ENCODE measurements around the gene MGAT5.
"Not testable (repeated sequence)": the region's sequence is repeated elsewhere in the genome, so short reads cannot be mapped to it uniquely, and the experiment has no call there.

Gene MGAT5

DNA sequence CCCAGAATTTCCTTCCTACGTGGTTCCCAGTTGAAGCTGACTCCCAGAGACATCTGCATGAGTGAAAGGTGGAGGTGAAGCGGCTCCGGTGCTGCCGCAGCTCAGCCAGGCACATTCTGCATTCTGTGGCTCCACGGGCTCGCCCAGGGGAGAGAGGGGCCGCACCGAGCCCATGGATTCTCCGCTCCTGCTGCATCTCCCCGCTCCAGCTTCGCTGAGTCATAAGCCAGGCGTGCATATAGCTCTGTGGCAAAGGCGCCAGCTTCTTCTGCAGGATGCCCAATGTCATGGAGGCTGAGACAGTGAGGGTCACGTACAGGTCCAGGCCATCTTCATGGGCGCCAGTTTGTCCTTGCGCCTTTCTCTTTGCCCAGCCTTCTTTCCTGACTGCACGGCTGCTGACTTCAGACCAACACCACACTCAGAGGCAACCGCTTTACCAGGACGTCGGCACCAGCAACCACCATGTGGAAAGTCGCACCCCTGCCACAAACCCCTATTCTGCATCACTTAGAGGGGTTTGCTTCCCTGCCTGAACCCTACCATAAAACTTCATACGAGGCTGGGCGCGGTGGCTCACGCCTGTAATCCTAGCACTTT, 215.7 kb downstream of the MGAT5 start:
- no peak for DNase-seq (ENCODE audit: low spot score)

DNA sequence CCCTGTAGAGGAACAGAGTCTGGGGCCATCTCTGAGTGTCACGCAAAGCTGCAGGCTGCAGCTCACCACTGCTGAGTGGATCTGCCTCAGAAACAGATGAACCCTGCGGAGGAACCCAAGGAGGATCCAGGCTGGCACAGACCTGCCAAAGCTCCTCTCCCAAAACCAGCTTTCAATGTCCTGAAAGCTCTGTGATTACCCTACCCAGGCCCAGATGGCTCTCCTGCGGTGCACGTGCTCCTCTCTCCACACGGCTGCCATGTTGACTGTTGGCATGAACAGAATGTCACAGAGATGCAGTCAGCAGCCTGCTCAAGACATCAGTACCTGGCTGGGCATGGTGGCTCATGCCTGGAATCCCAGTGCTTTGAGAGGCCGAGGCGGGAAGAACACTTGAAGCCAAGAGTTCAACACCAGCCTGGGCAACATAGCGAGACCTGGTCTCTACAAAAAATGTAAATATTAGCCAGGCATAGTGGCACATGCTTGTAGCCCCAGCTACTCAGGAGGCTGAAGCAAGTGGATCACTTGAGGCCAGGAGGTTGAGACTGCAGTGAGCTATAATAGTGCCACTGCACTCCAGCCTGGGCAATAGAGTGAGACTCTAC, 216.8 kb downstream of the MGAT5 start:
- DNase-seq (ENCODE audit: low spot score): no peak

DNA sequence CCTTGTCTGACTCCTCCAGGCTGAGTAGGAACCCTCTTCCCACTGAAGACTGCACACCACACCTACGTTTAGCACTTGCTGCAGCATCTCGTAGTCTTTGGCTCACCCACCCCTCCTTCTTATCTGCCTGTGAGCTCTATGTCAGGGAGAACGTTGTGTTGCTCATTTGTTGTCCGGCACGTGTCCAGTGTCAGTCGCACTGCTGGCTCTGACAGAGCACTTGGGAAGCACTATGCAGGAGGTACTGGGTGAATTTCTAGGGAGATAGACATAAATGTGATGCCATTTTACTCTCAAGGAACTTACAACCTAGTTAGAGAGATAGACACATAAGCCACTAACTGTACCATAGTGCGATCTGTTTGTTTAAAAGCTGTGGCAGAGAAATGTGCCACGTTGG, 223.1 kb downstream of the MGAT5 start:
- DNase-seq (ENCODE audit: low spot score): not testable (repeated sequence)

DNA sequence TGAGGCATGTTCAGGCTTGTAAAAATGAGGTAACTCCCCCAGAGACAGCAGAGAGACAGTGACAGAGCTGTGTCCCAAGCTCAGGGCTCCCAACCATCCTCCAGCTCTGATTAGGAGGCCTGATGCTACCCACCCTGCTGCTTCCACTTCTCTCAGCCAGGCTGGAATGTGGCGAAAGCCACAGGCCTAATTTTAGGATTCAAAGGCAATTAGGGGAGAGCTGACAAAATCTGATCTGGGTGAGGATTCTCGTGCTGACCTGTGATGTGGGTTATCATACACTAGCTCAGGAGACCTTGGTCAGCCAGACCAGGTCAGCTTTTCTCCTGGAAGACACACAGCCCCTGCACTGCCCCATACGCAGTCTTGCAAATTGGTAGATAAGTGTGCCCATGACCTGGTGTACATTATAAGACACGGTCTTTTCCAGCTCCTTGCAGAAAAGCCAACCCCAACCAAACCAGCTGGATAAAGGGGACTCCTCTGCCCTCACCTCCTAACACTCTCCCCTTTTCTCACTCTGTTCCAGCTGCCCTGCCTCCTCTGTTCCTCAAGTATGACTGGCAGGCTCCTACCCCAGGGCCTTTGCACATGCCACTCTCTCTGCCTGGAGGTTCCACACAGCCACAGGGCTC, 225.9 kb downstream of the MGAT5 start:
- no peak for DNase-seq (ENCODE audit: low spot score)

DNA sequence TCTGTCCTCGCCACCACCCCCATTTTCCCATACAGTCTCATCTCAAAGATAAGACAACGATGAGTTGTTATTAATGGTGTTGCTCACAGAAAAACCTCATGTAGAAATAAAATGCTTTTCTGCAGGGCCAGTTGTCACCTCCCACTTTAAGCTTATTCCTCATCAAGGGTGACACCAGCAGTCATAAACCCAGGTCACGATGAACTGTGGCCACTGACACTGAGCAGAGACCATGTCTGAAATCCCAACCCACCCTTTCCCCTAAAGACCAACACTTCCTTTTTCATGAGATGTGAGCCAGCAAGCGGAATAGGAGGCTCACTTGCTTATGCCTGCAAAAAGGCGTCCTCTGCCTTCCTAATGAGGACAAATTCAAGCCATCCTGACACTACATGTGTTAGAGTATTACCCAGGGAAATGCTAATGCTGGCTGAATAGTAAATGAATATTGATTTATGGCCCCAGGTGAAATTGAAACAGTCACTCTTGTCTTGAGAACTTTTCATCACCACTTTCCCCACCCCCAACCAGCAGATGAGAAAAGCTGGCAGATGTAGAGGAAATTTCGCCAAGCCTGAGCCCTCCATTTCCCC, 228.4 kb downstream of the MGAT5 start:
- DNase-seq (ENCODE audit: low spot score): no peak

DNA sequence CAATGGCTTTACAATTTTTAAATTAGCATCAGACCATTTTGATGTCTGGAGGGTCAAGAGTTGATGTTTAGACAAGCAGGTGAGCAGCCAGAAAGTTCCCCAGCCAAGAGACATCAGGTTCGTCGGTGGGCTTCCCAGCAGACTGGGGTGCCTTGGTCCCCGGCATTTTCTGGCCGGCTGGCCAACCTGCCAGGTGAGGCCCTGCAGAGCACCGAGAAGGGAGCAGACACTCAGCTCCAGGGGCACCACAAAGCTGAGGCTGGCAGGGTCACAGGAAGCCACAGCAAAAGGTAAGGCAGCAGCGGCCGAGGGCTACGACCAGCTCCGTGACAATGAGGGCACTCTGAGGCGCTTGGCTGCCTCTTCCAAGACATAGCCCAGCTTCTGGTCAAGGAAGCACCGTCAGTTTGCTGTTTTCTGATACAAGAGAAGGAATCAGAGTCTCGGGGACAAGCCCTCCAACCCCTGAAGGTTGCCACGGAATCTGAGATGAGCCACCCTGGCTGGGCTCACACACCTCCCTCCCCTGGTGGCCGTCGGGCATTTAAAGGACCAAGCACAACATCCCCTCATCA, 229.0 kb downstream of the MGAT5 start:
- no peak for DNase-seq (ENCODE audit: low spot score)

DNA sequence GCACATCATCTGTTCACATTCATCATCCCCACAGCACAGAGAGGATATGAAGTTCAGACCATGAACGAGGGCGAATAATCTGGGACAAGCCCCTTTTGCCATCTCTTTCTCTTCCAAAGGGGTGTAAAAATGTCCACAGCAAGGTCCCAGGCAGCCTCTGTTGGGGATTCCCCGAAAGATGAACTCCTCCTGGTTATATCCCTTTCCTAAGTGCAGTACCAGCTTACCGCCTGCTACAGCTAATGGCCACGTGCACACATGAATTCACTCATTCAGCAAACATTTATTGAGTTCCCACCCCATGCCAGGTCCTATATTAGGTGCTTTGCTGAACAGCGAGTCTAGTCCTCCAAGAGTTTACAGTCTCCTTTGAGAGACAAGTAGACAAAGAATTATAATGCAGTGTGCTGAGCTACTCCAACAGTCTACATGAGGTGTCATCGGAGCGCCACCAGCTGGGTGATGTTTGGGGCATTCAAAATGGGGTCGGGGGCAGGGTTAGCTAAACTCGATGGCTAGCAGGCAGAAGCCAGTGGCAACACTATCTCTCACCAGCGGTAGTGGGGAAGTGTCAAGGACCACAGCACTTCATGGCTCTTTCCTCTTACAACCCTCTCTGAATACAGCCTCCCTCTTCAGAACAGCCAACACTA, 236.0 kb downstream of the MGAT5 start:
- DNase-seq (ENCODE audit: low spot score): no peak

DNA sequence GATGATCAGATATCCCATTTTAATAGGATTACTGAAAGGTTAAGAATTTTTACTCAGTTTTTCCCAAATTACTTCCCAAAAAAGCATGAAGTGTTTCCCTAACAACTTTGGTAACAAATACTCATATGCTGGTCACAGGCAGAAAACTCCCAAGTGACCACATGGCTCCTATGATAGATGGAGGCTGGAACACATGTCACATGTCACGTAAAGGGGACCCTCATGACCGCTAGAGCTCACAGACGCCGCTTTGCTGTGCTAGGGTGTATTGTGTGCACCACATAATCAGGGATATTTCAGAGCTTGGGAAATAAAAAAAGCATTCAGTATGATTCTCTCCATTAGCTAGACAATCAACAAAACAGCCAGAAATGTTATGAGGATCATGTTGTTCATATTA, 236.7 kb downstream of the MGAT5 start:
- no peak for DNase-seq (ENCODE audit: low spot score)

DNA sequence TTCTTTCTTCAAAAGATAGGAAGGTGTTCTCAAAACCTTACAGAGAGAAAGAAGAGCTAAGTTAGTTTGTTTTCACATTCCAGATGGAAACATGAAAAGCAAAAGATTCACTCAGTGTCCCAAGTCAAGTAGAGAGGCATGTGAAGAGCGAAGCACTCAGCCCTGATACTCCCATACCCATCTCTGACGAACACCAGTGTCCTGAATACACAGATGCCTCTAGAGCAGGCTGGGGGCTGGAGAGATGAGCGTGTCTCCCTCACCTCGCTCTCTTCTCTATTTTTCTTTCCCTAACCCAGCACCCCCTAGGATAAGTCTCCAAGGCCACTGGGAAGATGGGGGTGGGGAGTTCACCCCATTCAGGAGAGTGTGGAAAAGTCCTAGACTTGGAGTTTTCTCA, 237.2 kb downstream of the MGAT5 start:
- DNase-seq (ENCODE audit: low spot score): no peak

DNA sequence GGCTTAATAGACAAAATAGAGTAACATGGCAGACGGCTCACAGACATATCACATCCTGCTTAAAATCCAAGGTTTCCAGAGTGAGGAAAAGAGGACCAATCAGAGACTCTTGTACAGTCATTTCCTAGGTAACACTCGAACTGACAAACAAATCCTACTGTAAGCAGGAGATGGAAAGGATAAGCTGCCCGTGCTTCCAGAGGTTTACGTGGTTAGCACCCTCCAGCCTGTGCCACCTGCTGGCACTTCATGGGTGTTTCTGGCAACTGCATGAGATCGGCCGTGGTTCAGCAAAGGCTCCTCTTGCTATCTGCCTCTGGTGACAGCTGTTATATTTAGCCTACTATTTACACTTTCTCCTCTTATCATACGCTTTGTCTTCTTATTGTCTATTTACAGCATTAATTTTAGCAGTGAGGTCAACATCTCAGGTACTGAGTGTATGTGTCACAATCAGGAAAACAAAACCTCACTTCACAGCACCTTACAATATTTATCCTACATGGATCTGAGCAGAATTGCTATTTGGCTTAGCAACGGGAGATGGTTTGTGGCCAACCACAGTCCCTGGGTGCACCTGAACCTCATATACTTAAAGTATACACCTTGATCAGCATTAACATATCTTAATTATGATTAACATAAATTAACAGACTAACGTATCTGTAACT, 238.0 kb downstream of the MGAT5 start:
- no peak for DNase-seq (ENCODE audit: low spot score)

DNA sequence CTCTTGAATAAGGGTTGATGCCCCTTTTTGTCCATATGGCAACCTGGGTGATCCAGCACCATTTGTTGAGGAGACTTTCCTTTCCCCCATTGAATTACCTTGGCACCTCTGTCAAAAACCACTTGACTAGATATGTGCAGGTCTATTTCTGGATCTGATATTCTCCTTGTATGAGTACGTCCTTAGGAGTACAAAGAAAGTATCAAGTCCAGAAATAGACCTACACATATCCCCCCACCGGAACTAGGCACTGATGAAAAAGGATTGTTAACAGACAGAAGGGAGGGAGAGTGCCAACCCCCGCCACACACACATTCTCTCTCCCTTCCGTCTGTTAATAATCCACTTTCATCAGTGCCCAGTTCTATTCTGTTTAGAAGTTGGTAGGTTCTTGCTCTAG, 239.9 kb downstream of the MGAT5 start:
- DNase-seq (ENCODE audit: low spot score): no peak

DNA sequence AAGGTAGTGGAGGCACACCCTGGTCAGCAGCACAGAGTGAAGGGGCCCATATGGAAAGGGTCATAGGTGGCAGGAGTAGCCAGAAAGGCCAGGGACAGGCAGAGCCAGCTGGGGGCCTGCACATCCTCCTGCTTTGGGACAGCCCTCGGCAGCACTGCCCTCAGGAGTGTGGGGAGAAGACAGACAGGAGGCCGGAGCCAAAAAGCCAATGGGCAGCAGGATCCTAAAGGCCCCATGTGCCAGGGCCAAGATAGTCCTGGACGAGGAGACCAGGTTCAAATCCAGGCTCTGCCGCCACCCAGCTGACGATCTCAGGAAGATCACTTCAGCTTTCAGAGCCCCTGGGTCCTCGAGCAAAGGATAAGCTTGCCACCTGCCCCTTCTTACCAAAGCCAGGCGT, 244.8 kb downstream of the MGAT5 start:
- no peak for DNase-seq (ENCODE audit: low spot score)

DNA sequence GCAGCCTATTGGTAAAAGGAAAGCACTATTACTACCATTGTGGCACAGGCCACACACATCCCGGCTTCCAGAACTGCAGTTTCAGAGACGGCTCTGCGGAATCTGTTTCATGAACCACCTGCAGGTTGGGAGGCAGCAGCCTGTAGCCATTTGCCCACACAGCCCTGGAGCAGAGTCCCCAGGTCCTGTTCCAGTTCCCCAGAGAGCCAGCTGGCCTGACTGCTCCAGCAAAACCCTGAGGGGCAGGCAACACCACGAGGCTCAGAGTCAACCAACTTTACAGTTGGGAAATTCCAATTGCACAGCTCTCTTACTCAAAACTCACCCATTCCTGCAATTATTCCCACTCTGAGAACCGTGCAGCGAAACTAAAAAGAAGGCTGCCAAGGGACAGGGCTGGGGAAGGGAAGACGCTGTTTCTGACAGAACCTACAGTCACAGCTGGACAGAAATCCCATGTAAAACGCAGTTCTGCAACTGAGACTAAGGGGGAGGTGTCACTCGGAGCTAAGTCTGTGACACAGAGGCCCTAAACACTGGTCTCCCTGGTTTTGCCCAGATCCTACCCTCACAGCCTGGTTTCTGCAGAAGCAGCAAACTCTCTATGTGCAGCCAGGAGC, 245.5 kb downstream of the MGAT5 start:
- DNase-seq (ENCODE audit: low spot score): no peak

DNA sequence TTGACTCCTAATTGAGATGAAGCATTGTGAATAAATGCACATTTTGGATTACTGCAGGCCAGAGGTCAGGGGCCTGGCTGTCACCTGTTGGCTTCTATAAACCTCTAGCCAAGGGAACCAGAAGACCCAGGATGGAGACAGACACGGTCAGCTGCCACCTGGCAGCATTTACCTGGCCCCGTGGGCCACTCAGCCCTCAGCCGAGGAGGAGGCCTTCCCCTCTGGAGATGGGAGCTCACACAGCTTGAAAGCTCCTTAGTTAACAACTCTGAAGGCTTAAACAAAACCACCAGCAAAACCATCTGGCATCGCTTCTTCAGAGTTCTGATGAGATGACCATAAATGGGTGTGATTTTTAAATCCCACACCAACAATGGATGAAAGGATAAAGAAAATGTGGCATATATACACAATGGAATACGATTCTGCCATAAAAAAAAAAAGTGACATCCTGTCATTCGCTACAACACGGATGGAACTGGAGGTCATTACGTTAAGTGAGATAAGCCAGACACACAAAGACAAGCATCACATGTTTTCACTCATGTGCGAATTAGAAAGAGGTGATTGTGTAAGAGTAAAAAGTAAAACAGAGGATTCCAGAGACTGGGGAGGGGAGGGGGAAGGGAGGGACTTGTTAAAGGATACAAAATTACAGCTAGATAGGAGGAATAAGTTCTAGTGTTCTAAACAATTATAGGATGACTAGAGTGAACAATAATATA, 246.5 kb downstream of the MGAT5 start:
- no peak for DNase-seq (ENCODE audit: low spot score)

DNA sequence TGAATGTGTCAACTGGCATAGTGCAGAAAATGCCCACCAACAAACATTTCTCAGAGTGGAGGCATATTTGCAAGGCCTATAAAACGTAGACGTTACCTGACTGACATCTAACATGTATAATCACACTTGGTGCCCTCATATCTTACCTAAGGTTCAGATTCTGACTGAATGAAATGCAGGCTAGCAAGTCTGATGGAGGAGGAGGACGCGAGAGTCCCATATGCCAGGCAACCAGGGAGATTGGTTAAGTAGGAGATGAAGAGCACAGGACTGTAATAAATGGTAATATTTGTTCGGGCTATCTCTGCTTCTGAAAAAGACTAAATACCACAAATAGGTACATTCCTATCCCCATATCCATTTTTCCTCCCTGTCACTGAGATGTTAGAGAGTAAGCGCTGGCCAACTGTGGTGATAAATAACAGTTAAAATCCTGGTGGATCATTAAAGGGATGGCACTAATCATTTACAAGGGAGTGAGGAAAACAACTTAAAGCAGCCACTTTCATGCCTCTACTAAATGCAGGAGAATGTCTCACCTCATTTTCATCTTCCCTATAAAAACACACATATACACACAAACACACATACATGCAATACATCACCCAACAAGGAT, 247.7 kb downstream of the MGAT5 start:
- no peak for DNase-seq (ENCODE audit: low spot score)

DNA sequence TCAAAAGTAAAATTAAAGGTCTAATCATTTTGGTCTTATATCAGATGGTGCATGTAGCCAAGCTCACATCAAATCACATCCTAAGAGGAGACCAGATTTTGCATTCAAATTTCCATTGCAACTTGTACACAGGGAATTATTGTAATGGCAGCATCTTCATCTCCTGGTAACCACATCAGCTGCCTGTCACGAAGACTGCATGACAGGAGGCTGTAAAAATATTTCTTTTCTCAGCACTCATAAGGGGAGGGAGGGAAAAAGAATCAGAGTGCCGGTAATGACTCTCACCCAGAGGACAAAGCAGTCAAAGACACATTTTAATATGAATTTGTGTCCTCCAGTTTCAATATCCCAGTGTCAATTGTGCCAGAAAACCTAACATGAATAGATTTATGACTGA, 248.2 kb downstream of the MGAT5 start:
- no peak for DNase-seq (ENCODE audit: low spot score)

Data from HuH-7 (cell line).